RPMI8226 (cell line): Measurements from ENCODE around the gene MYO7B.

Experiments used
- DNase-seq: peaks from one replicate; pipeline ENCODE4 v3.0.0-alpha.2; 2015

Gene MYO7B

DNA sequence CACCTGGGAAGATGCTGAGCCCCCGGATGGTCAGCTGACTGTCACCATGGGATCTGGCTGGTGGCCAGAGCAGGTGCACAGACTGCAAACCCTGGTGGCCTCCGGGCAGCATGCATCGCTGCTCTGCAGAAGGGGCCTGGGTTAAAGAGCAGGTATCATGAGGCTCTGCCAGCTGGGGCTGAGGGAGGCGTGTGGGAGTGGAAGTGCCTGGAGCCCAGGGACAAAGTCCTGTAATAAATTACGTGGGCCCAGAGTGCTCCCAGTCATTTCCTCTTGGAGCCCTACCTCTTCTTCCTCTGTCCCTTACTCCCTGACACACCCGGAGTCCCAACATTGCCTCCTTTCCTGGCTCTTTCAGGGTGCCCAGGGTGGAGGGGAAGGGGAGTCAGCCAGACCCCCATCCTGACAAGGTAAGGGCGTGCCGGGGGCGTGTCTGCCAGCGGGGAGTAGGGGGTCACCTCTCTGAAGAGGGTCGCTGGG lies at the start of gene MYO7B:
Gene MYO7B, plus strand, starts transcription at position 262 of the 480 bp plus-strand sequence. CDS start 24,040 bp downstream, outside the sequence.
- DNase-seq = peak; percentile 71

- DNase-seq = no peak
Observed at GRCh38 chr2:127485694-127486071, 49.8 kb upstream of the MYO7B start.

DNA sequence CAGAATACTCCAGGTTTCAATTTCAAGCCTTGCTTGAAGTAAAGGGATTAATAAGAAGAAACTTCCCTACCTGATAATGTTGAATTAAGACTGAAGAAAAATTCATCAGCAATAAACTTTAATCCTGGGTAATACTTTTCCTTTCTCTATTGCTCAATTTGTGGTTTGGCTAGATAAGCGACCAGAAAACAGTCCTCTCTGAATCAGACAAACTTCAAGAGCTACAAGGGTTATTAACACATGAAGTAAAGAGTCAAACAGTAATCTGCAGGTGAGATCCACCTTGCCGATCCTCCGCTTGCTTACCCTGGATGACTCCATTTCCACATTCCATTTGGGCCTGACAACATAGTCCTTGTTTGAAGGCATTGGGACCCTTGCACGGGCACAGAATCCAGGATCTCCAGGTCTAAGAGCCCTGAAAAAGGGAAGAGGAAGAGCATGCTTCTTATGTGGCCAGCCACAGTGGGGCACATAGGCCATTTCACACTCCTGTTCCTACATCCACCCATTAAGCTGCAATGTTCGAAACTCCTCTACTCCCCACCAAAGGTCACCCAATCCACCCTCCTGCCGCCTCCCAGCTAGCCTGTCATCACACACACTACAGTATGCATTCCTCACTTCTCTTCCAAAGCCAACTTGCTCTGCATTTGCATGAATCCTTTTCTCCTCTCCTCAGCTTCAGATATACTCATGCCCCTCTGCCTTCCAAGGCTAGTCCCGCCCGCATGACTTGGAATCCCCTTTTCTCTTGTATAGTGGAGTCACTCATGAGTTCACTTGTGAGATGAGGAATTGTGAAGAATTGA lies 49.0 kb upstream of the MYO7B start:
- no peak for DNase-seq

DNA sequence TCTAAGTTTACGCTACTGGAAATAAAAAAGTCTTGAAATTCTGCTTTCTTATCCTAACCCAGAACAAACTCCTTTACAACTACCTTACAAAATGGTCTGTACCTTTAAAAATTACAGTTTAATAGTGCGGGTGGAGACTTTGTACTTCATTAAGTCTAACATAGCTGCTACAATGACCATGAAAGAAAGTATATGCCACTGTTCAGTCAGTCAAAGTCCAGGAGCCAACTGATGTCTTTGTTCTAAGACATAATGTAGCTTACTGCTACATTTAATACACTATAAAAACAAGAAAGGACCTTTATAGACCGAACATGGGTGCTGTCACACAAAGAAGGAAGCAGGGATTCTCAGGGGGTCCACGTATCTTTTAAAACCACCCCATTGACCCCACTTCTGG lies 45.2 kb upstream of the MYO7B start:
- no peak for DNase-seq

DNA sequence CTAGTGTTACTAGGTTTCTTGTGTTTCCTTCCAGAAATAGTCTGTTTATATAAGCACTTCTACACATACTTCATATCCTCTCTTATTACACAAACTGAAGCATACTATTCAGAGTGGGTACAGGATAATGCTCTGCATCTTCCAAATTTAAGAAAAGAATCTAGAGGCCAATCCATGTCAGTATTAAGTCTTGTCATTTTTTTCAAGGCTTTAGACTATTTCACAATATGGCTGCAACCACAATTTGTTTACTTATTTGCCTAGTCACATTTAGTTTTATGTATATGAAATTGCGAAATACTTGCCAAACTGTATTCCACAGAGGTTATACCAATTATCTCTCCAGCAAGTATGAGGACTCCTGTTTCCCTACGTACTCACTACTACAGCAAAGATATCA lies 37.1 kb upstream of the MYO7B start:
- no peak for DNase-seq

- DNase-seq = no peak
Observed at GRCh38 chr2:127503491-127503890, 32.0 kb upstream of the MYO7B start.

DNA sequence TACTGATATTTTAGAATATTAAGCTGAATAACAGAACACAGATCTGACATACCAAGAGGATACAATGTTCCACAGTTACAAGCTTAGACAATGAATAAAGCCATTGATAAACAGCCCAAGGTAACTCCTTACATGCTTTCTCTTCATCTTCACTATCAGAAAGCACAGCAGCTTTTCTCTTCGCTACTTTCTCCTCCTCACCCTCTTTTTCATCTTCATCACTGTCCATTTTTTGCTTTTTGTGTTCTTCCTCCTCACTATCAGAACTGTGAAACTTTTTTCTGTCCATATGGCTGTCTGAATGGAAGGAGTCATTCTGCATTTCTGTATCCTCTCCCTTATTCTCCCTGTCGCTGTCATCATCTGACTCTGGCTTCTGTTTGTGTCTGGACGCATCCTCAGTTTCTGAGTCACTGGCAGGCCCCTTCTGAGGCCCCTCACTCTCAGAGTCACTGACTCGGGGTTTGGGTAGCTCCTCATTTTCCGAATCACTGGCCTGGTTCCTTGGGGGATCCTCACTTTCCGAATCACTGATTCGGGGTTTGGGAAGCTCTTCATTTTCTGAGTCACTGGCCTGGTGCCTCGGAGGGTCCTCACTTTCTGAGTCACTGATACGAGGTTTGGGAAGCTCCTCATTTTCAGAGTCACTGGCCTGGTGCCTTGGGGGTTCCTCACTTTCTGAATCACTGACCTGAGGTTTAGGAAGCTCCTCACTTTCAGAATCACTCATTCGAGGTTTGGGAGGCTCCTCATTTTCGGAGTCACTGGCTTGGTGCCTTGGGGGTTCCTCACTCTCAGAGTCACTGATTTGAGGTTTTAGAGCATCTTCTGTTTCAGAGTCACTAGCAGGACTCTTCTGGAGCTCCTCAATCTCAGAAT lies 30.7 kb upstream of the MYO7B start:
- DNase-seq = no peak

GRCh38 chr2:127506510-127506909 lies 29.0 kb upstream of the MYO7B start:
- no peak for DNase-seq

DNA sequence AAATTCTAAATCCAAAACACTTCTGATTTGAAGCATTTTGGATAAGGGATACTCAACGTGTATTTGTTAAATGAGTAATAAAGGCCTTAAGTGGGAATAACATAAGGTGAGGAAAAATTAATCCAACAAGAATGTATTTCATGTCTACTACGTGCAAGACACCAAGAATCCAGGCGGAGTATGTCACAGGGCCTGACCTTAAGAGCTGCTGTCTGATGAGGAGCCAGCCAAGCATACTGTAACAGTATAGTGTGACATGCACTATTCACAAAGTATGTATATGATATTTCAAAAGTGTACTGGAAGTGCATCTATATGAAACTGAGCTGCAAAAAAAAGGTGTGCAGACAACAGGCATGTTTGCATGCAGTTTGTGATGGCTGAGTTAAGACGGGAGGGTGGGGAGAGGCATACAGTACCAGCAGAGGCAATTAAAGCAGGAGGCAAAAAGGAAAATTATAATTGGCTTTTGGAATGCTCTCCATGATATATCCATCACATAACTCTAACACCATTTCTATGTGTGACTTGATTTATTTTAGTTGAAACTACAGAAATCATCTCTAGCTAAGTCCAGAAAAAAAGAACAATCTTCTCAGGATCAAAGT lies 27.4 kb upstream of the MYO7B start:
- no peak for DNase-seq

DNA sequence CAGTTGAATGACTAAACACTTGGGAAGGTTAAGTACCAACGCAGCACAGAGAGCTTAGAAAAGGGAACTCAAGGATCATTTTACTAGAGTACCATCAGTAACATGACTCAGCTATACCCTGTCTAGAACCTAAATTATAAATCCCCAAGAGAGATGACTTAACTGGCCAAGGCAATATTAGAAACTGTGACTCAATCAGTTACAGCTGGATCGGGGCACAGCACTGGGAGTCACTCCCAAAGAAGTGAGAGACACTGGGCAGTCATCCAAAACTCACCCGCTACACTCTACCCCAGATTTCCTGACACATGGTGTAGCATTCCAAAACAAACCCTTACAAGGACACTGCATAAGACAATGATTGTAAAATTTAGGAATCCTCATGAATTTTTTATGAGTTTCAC lies 26.9 kb upstream of the MYO7B start:
- no peak for DNase-seq

DNA sequence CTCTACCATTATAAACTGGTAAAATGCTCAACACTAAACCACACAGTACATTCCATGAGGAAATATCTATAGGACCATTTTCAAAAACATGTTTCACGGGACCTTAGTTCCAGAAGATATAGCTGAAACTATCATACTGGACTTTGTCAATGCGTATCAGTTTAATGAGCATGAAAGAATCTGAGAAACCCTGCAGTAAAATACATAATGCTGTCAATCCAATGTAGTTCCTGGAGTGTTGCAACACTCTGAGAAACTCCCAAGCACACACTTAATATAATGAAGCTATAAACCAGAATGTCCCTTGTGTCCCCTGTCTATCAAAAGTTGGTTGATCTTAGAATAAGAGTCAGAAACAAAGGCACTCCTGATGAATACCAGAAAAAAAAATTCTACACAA lies 25.4 kb upstream of the MYO7B start:
- no peak for DNase-seq

- no peak for DNase-seq
Observed at GRCh38 chr2:127511090-127511695, 24.3 kb upstream of the MYO7B start.

- DNase-seq = no peak
Observed at GRCh38 chr2:127511917-127512316, 23.6 kb upstream of the MYO7B start.

DNA sequence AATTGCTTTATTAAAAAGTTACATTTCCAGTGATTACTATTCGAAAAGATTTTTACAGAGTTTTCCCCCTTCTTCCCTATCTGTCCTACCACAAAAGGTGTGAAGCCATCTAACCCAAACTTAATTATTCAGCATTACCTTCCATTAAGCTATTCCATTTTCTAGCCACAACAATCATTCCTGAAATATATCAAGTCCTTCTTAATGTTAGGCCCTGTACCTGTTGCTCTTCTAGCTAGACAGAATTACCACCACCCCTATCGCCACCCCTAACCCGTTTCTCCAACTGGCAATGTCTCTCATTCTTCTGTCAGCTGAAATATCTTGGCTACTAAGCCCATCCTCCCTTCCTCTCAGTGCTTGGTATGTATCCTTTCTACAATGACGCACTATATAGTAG lies 23.1 kb upstream of the MYO7B start:
- no peak for DNase-seq

- no peak for DNase-seq
Observed at GRCh38 chr2:127514076-127514475, 21.4 kb upstream of the MYO7B start.

DNA sequence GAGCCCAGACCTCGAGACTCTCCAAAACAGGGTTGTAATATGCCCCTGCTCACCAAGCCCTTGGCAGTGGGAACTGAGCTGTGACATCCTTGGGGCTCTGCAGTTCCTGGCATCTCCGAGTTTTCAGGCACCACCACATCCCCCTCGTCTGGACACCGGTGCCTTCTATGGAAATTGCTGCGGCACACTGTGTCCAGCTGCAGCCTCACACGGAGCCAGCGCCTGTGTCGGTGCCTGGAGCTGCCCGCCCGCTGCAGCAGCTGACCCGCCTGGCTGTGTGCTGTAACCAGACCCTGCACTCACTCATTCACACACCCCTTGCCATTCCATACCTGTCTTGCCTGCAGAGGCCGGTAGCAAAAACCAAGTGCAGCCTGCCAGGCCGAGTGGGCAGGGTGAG lies 21.0 kb upstream of the MYO7B start:
- DNase-seq = no peak

DNA sequence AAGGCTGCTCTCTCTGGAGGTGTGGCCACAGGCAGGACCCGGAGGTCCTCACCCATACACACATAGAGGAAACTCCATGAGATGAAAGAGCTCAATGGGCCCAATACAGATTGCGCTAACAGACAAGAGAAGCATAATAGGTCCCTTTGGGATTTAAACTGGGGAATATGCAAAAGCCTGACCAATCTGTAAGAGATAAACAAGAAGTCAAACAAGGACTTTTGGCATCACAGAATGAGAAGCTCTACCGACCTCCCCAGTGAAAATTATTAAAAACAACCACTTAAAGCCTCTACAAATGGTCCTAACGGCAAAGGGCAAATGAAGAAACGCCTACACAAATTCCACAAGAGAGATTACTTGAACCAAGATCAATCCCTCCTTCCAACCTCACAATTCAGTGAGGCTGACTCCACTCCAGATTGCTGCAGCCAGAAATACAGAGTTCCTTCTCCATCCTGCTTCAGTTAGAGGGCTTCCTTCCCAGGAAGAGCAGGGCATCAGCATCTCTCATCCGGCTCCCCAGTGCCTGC lies 20.0 kb upstream of the MYO7B start:
- DNase-seq = no peak

- no peak for DNase-seq
Observed at GRCh38 chr2:127516041-127516762, 19.3 kb upstream of the MYO7B start.

DNA sequence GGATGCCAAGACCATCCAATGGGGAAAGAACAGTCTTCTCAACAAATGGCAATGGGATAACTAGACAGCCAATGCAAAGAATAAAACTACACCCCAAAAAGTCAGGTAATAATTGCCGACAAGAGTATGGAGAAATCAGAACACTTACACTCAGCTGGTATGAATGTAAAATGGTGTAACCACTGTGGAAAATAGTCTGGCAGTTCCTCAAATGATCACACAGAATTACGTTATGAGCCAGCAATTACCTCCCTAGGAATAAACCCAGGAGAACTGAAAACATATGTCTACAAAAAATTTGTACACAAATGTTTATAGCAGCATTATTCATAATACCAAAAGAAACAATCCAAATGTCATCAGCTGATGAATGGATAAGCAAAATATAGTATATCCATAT lies 18.0 kb upstream of the MYO7B start:
- DNase-seq = no peak

GRCh38 chr2:127520424-127520823 lies 15.1 kb upstream of the MYO7B start:
- no peak for DNase-seq

DNA sequence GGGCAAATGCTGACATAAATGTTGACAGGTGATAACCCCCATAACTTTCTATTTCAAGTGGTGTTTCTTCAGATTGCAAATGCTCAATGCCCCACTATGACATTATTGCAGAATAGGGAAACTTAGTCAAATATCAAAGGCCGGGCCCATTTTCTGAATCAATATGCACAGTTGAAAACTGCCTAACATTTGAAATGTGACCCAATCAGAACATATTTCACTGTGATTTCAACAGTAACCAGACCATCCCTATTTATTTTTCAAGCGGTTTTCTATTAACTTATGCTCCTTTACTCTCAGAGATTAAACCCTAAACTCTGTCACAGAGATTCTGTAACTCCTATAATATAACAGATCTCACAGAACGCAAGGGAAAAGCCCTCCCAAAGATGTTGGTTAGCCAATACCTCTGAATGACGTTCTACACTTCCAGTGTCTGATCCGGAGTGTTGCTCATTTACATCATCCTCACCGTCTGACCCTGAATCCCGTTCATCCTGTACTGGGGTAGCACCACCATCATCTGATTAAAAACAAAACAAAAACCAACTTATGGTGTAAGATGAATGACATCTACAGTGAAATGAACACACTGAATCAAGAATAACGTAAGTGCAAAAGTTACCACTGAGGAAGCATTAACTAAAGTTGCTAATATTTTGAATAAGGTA lies 12.1 kb upstream of the MYO7B start:
- DNase-seq = no peak
